Stimulated activated CD4-positive, alpha-beta T cell treated with anti-CD3 and anti-CD28 coated beads, TNF-alpha, amount 100 ng/mL, for 1 hour (primary cell): ENCODE measurements around the gene GRK1.
A peak's percentile ranks its signal among the peaks of the same experiment; 100 is the strongest.

ENCODE experiments used
- DNase-seq, 3 donors: peaks; one replicate each; pipeline ENCODE4 v3.0.0-alpha.2; 2020; ENCODE audit warnings: low read depth in 3 of 3, low spot score in 1 of 3

Gene GRK1

GRCh38 chr13:113664751-113665596, 2.0 kb upstream of the GRK1 start:
- no peak for DNase-seq

DNA sequence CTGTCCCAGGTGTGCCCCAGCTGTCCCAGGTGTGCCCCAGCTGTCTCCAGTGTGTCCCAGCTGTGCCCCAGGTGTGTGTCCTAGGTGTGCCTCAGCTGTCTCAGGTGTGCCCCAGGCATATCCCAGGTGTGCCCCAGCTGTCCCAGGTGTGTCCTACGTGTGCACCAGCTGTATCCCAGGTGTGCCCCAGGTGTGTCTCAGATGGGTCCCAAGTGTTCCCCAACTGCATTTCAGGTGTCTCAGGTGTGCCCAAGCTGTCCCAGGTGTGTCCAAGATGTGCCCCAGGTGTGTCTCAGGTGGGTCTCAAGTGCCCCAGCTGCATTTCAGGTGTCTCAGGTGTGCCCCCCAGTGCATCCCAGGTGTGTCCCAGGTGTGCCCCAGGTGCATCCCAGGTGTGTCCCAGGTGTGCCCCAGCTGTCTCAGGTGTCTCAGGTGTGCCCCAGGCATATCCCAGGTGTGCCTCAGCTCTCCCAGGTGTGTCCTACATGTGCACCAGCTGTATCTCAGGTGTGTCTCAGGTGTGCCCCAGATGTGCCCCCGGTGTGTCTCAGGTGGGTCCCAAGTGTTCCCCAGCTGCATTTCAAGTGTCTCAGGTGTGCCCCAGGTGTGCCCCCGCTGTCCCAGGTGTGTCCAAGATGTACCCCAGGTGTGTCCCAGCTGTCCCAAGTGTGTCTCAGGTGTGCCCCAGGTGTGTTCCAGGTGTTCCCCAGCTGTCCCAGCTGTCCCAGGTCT, 1.3 kb upstream of the GRK1 start:
- DNase-seq: no peak

DNA sequence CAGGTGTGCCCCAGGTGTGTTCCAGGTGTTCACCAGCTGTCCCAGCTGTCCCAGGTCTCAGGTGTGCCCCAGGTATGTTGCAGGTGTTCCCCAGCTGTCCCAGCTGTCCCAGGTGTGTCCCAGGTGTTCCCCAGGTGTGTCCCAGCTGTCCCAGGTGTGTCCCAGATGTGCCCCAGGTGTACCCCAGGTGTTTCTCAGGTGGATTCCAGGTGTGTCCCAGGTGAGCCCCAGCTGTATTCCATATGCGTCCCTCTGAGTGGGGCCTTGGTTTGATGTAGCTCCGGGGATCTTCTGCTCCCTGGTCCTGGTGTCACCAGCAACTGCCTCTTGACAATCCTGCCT, 719 bp upstream of the GRK1 start:
- DNase-seq: no peak

DNA sequence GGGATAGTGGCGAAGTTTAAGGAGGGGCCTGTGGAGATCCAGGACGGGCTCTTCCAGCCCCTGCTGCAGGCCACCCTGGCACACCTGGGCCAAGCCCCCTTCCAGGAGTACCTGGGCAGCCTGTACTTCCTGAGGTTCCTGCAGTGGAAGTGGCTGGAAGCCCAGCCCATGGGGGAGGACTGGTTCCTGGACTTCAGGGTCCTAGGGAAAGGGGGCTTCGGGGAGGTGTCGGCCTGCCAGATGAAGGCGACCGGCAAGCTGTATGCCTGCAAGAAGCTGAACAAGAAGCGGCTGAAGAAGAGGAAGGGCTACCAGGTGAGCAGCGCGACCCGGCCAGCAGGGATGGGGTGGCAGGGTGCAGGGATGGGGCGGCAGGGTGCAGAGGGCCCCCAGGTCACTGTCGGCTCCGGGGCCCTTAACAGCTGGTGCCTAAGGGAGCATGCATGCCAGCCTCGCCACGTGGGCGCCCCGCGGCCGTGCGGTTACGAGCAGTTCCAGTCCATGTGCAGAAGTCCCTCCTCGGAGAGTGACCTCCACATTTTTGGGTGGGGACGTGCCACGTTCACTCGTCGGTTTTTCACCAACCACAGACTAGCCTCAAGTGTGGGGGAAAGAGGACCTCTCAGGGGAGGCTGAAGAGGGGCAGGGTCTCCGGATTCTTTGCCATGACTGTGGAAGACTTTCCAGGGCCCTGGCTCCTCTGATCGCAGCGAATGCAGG, 912 bp downstream of the GRK1 start:
- no peak for DNase-seq

- DNase-seq: no peak
Observed at GRCh38 chr13:113668491-113668971, 1.5 kb downstream of the GRK1 start.

- no peak for DNase-seq
Observed at GRCh38 chr13:113669231-113669754, 2.3 kb downstream of the GRK1 start.

DNA sequence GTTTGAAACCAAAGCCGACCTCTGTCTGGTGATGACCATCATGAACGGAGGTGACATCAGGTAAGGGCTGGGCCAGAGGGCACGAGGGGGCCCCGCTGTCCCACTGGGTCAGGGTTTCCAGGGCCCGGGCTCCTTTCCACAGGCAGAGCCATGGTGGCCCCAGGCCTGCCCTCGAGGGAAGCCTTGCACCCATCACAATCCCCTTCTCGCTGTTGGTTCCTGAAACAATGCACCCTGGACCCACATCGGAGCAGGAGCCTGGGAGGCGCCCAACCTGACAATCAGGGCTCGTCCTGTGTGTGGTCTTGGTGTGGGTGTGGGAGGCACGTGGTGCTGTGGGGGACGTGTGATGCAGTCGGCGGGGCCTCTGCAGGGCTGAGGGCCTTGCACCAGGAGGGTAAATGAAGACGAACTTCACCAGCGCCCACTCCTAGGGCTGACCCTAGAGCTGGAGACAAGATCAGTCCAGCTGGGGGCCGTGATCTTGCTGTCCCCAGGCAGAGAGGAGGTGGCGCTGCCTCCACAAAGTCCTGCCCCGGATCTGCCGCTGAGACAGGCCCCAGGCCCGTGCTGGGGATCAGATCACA, 2.8 kb downstream of the GRK1 start:
- no peak for DNase-seq

DNA sequence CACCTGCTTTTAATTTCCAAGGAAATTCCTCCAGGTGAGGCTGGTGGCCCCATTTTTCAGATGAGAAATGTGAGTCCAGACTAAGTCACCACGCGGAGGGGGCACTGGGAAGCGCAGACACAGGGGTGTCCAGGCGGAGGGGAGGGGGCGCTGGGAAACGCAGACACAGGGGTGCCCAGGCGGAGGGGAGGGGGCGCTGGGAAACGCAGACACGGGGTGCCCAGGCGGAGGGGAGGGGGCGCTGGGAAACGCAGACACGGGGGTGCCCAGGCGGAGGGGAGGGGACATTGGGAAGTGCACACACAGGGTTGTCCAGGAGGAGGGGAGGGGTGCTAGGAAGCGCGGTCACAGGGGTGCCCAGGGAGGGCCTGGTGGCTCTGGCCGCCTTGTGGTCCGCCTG, 3.5 kb downstream of the GRK1 start:
- no peak for DNase-seq

DNA sequence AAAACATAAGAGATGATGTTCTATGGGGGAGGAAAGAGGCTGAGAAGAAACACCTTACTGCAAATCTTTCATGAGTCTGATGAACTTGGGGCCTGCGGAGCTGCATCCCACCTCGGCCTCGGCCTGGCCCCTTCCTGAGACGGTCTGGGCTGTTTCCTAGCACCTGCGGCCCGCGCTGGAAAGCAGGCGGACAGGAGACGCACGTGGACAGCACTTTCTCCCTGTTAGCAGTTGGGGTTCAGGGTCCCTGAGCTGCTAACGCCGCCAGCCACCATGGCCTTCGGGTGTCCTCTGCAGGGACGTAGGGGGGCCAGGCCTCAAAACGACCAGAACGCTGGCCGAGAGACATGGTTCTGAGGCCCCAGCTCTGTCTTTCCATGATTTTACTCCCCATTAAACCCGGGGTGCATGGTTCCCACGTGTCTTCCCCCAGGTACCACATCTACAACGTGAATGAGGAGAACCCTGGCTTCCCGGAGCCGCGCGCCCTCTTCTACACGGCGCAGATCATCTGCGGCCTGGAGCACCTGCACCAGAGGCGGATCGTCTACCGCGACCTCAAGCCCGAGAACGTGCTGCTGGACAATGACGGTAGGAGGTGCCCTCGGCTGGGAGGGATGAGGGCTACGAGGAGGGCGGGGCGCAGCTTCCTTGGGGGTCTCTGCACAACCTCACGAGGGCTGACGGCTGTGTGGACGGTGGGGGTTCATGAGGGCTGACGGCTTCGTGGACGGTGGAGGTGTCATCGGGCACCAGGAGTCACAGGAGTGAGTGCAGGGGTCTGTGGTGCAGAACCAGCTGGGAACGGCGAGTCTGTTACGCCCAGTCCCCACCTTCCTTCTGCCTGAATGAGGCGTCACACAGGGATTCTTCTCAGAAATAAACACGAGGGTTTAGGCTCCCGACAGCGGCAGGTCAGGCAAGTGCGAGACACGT, 4.3 kb downstream of the GRK1 start:
- no peak for DNase-seq

- no peak for DNase-seq
Observed at GRCh38 chr13:113672002-113672651, 5.1 kb downstream of the GRK1 start.

GRCh38 chr13:113722921-113723320, 55.9 kb downstream of the GRK1 start:
- DNase-seq: no peak

DNA sequence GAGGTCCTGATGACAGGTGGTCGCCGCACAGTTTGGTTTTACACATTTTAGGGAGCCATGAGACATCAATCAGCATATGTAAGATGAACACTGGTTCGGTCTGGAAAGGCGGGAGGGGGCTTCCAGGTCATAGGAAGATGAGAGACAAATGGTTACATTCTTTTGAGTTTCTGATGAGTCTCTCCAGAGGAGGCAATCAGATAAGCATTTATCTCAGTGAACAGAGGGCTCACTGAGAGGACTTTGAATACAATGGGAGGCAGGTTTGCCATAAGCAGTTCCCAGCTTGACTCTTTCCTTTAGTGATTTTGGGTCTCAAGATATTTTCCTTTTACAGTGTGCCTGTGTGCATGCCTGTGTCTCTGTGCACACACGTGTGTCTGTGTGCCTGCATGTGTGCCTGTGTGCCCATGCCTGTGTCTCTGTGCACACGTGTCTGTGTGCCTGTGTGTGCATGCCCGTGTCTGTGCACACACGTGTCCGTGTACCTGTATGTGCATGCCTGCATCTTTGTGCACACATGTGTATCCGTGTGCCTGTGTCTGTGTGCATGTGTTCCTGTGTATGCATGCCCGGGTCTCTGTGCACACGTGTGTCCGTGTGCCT, 56.5 kb downstream of the GRK1 start:
- DNase-seq: no peak

DNA sequence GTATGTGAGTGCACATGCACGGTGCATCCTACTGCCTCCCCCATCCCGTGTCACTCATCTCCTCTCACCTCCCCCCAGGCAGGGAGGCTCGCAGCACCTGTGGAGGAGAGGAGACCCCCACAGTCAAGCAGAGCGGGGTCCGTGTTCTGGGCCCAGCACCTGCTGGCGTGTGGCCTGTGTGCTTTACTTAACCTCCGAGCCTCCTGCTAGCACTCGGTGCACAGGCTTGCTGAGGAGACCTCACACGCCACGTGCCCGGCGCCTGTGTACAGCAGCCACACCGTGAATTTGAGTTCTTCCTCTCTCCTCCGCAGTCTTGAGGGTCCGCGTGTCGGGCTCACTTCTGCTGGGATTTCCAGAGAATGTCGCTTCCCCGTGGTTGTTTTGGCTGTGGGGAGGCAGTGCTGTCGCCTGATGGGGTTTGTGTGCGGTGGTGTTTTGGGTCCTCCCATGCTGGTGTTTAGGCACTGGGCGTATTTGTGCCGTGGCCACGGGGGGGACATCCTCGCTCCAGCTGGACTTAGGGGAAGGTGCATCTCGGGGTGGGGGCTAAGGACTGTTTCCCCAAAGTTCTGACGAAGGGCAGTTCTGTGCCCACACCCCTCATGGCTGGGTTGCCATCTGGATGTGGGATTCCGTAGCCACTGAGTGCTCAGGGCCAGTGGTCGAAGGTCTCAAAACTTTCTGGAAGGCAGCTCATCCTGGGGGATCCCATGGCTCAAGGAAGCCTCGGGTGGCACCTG, 57.2 kb downstream of the GRK1 start:
- no peak for DNase-seq

DNA sequence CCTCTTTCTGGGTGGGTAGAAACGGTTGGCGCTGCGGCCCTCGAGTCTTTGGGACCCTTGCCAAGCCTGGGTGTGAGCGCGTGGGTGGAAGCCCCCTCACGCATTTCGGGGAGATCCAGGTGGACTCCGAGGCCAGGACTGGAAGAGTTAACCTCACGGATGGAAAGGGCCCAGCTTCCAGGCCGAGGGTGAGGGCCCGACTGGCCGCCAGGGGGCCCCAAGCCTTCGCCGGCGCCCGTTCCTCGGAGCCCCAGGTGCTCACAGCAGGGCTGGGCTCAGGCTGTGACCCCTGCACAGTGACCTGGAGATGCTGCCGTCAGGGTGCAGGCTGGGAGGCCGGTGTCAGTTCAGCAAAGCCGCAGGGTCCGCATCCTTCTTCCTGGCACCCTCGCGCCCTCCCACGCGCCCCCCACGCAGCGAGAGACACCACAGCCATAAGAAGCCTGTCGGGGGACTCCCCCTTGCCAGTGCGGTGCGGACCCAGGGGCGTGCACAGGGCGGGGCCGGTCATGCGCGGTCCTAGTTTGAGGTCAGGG, 57.8 kb downstream of the GRK1 start:
- peak; percentile 73 to 82 (median 78) for DNase-seq

- DNase-seq: peak; percentile 45 to 66 (median 61)
Observed at GRCh38 chr13:113725329-113726105, 58.5 kb downstream of the GRK1 start.

DNA sequence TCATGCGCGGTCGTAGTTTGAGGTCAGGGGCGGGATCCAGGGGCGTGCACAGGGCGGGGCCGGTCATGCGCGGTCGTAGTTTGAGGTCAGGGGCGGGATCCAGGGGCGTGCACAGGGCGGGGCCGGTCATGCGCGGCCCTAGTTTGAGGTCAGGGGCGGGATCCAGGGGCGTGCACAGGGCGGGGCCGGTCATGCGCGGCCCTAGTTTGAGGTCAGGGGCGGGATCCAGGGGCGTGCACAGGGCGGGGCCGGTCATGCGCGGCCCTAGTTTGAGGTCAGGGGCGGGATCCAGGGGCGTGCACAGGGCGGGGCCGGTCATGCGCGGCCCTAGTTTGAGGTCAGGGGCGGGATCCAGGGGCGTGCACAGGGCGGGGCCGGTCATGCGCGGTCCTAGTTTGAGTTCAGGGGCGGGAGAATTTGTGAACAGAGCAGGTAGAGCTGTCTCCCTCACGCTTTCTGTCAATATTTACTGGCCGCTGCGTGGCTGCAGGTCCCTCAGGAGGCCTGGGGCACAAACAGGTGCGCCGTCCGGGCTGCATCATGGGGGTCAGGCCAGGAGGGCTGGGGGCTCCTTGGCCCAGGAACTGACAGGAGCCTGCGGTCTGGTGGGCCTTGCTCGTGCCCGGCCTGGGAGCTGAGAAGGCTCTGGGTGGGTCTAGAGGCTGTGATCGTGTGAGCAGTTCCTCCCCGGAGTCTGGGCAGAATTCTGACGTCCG, 59.2 kb downstream of the GRK1 start:
- DNase-seq: peak in 1 of 3 donors; percentile 16

DNA sequence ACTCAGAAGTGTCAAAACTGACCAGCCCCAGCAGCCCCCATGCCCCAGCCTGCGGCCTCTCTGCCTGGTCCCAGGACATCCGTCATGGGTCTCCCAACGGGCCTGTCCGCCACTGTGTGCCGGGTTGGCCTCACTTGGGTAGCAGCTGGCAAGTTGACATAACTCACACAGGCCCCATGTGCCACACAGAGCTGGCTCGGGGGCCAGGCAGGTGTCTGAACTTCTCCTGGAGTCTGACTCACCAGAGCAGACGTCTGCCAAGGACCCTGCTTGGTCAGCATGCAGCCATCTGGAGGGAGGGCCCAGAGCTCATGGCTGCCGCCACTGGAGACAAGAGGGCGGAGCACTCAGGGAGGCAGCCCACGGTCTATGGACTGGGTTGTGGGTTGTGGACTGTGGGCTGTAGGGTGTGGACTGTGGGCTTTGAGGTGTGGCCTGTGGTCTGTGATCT, 60.0 kb downstream of the GRK1 start:
- DNase-seq: no peak
